AG04449 (cell line): ENCODE measurements around the gene STRN3.
"Not testable (repeated sequence)": the region's sequence is repeated elsewhere in the genome, so short reads cannot be mapped to it uniquely, and the experiment has no call there.

Experiments used
- CTCF ChIA-PET: fragments of 350-600 bp; formaldehyde crosslinking; extraction: SDS; loops from one replicate; lab custom pipeline; 2021; ENCODE audit warnings: antibody characterized with exemption; lab: Yijun Ruan, JAX
- POLR2A ChIA-PET: fragments of 400-600, 350-600 bp; formaldehyde crosslinking; extraction: SDS; loops from one replicate; lab custom pipeline; 2020; ENCODE audit warnings: antibody characterized with exemption, inconsistent platforms; lab: Yijun Ruan, JAX
- DNase-seq: peaks from one replicate; pipeline ENCODE4 v3.0.0-alpha.2; 2010; ENCODE audit warnings: low read depth, low spot score
- H3K4me3 ChIP-seq: 2 replicates; pipeline ENCODE4 v1.5.1; 2011; ENCODE audit warnings: low read depth, mild to moderate bottlenecking, control low read depth, low read length
- CTCF ChIP-seq: IDR thresholded peaks from one replicate; pipeline ENCODE4 v1.5.1; 2011; ENCODE audit warnings: mild to moderate bottlenecking, moderate library complexity, low read length, control low read depth, inconsistent platforms; ENCODE audit not compliant: insufficient read depth; ENCODE audit errors: missing control alignments

STRN3 gene

GRCh38 chr14:31051023-31051422, 24.8 kb upstream of the STRN3 start:
- DNase-seq = no peak
- no peak overlapping the region for H3K4me3 ChIP-seq
- no peak for TF ChIP-seq CTCF
- POLR2A ChIA-PET = no interaction called here
- CTCF ChIA-PET = no interaction called here

GRCh38 chr14:31047503-31047902, 21.3 kb upstream of the STRN3 start:
- H3K4me3 ChIP-seq = no peak overlapping the region
- no peak for DNase-seq
- TF ChIP-seq CTCF = no peak
- POLR2A ChIA-PET = no interaction called here
- CTCF ChIA-PET = no interaction called here

GRCh38 chr14:31045501-31046080, 19.4 kb upstream of the STRN3 start:
- no peak for DNase-seq
- TF ChIP-seq CTCF = no peak
- CTCF ChIA-PET = no interaction called here
- POLR2A ChIA-PET = no interaction called here
- H3K4me3 ChIP-seq = no peak overlapping the region

GRCh38 chr14:31043379-31043778, 17.2 kb upstream of the STRN3 start:
- CTCF ChIA-PET = no interaction called here
- H3K4me3 ChIP-seq = no peak overlapping the region
- TF ChIP-seq CTCF = no peak
- POLR2A ChIA-PET = no interaction called here
- no peak for DNase-seq

GRCh38 chr14:31042893-31043292, 16.7 kb upstream of the STRN3 start:
- DNase-seq, POLR2A ChIA-PET, H3K4me3 ChIP-seq, CTCF ChIA-PET: not testable (repeated sequence)

GRCh38 chr14:31042300-31042699, 16.1 kb upstream of the STRN3 start:
- TF ChIP-seq CTCF = no peak
- CTCF ChIA-PET = interaction anchor here (0.6 kb wide), 1 partner anchor 64 kb away, joined by 3 read pairs; no protein-coding TSS in a partner anchor
- POLR2A ChIA-PET = no interaction called here
- H3K4me3 ChIP-seq = no peak overlapping the region
- DNase-seq = no peak

GRCh38 chr14:31038521-31039166, 12.5 kb upstream of the STRN3 start:
- H3K4me3 ChIP-seq = no peak overlapping the region
- no peak for TF ChIP-seq CTCF
- no peak for DNase-seq
- POLR2A ChIA-PET = no interaction called here
- CTCF ChIA-PET = interaction anchor here (0.6 to 1.2 kb wide), 3 partner anchors 38 to 219 kb away, joined by 3 read pairs; no protein-coding TSS in a partner anchor
